ENCODE data around the gene SLC6A7.

SLC6A7 gene

DNA sequence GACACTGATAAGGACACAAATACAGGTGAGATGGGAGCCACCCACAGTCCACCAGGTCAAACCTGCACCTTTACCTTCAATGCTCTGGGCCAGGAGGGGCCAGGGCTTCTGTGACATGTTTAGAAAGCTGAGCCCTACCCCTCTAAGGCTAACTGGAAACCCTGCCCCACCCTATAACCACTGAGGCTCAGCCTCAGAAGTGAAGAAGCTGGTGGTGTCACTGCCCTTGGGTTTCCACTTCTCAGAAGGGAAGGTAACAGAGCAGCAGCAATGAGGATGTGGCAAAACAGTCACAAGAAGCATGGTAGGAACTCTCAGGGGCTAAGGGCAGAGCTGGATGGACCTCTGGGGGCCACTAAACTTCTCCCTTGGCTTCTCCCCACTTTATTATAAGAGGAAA is 40.2 kb upstream of the SLC6A7 start:
- DNase-seq (ENCODE audit: low read depth): no peak
- TF ChIP-seq, protein P1, sequence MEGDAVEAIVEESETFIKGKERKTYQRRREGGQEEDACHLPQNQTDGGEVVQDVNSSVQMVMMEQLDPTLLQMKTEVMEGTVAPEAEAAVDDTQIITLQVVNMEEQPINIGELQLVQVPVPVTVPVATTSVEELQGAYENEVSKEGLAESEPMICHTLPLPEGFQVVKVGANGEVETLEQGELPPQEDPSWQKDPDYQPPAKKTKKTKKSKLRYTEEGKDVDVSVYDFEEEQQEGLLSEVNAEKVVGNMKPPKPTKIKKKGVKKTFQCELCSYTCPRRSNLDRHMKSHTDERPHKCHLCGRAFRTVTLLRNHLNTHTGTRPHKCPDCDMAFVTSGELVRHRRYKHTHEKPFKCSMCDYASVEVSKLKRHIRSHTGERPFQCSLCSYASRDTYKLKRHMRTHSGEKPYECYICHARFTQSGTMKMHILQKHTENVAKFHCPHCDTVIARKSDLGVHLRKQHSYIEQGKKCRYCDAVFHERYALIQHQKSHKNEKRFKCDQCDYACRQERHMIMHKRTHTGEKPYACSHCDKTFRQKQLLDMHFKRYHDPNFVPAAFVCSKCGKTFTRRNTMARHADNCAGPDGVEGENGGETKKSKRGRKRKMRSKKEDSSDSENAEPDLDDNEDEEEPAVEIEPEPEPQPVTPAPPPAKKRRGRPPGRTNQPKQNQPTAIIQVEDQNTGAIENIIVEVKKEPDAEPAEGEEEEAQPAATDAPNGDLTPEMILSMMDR (conservative IDR thresholded peaks at IDR 0.05; ENCODE audit: low read depth, low read length): no peak
- no peak overlapping the region for H3K4me3 ChIP-seq (ENCODE audit: low read length)

- peak overlapping the region; percentile 79 for H3K4me3 ChIP-seq (ENCODE audit: low read length)
- TF ChIP-seq, protein P1 (conservative IDR thresholded peaks at IDR 0.05; ENCODE audit: low read depth, low read length): no peak
- no peak for DNase-seq (ENCODE audit: low read depth)
Observed at GRCh38 chr5:150152636-150153462, 37.0 kb upstream of the SLC6A7 start.

DNA sequence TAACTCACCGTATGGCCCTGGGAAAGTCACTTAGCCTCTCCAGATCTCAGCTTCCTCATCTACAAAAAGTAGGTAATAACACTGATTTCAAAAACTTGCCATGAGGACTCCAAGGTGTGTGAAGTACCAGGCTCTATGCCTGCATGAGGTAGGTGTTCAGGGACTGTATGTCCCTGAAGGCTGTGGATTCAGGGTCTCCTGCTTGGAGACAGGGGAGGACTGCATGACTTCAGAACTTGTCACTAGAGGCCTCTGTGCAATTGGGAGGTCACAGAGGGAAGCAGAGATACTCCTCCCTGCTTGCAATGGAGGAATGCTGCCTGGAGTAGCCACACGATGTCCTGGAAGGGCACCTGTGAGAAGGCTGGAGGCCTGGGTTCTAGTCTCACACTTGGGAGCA is 36.4 kb upstream of the SLC6A7 start:
- DNase-seq (ENCODE audit: low read depth): no peak
- TF ChIP-seq, protein P1 (conservative IDR thresholded peaks at IDR 0.05; ENCODE audit: low read depth, low read length): no peak
- peak overlapping the region; percentile 79 for H3K4me3 ChIP-seq (ENCODE audit: low read length)

DNA sequence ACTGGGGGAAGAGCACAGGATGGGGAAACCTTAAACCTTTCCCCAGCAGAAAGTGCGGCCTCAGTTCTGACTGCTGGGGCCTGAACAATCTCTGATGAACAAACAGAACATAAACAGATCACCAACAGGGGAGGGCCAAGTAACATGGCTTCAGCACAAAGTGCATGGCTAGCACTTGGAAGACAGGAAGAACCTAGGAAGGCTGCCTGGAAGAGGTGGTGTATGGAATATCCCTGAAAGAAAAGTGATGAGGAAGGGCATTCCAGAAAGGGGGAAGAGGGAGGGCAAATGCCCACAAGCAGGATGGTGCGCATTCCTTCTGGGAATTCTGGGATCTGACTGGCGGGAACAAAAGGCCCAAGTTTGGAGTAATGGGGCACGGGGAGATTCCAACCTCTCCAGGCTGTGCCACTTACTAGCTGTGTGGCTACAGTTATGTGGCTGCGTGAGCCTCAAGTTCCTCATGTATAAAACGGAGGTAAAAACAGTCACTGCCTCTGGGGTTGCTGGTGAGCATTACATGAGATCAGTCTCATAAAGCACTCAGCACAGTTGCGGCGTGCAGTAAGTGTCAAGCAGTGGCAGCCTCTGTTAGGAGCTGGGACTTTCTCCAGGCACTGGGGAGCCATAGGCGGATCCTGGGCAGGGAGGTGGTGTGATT is 35.8 kb upstream of the SLC6A7 start:
- DNase-seq (ENCODE audit: low read depth): peak; percentile 86
- H3K4me3 ChIP-seq (ENCODE audit: low read length): peak overlapping the region; percentile 79
- TF ChIP-seq, protein P1 (conservative IDR thresholded peaks at IDR 0.05; ENCODE audit: low read depth, low read length): peak; percentile 17

GRCh38 chr5:150154618-150155128 is 35.2 kb upstream of the SLC6A7 start:
- TF ChIP-seq, protein P1 (conservative IDR thresholded peaks at IDR 0.05; ENCODE audit: low read depth, low read length): peak; percentile 25
- peak; percentile 84 for DNase-seq (ENCODE audit: low read depth)
- H3K4me3 ChIP-seq (ENCODE audit: low read length): peak overlapping the region; percentile 79

DNA sequence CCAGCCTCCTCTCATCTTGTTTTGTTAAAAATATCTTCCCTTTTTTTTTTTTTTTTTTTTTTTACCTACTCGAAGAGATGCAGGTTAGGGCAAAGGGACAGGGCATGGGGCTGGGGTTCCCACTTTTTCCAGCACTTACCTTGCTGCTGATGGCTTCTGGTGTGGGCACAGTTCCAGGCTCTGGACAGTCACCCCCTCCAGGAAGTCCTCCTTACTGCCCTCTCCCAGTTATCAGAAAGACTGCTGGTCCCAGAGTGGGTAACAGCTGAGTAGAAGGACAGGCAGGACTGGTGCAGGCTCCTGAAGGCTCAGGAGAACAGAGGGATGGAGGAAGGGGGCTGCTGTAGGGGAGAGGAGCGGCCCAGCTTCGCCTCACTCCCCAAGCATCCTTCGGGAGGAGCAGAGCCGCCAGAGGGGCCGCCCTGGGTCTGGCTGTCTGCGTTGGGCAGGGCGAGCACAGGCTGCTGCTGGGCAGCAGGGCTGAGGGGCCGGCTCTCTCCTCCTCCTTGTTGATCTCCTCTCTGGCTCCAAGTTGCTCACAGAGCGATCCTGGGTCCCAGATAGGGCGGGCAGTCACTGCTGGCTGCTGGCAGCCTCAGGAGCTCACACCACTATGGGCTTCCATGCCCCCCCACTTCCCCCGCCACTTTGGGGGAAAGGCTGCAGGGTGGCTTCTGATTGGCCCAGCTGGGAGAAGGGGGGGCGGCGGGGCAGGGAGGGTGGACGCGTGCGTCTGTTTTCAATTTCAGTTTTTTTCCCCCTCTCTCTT is 34.4 kb upstream of the SLC6A7 start, which contains the start of gene PDGFRB:
Gene PDGFRB (minus strand): TSS at position 588 of the 769 bp plus-strand sequence. CDS start 18,798 bp downstream, outside the sequence.
- peak; percentile 65 for DNase-seq (ENCODE audit: low read depth)
- TF ChIP-seq, protein P1 (conservative IDR thresholded peaks at IDR 0.05; ENCODE audit: low read depth, low read length): no peak
- peak within 1 kb of the TSS; percentile 79 for H3K4me3 ChIP-seq (ENCODE audit: low read length)

Data from retinal pigment epithelial cell (primary cell).